Measurements from ENCODE around the gene SESN1.
A peak's percentile ranks its signal among the peaks of the same experiment; 100 is the strongest.
"Not testable (repeated sequence)": the region's sequence is repeated elsewhere in the genome, so short reads cannot be mapped to it uniquely, and the experiment has no call there.

Gene SESN1

GRCh38 chr6:109095036-109095834, 589 bp upstream of the SESN1 start, which contains the start of gene CEP57L1:
Gene CEP57L1, plus strand, starts transcription at chr6:109095507. Its CDS starts 49,715 bp downstream, at chr6:109145222.
- DNase-seq (ENCODE audit: low read depth in 2 of 2): peak; percentile 87 to 89

- DNase-seq (ENCODE audit: low read depth in 2 of 2): no peak
These were observed 772 bp downstream of the SESN1 start for GRCh38 chr6:109093732-109094415.

GRCh38 chr6:109092074-109092473, 2.6 kb downstream of the SESN1 start:
- no peak for DNase-seq (ENCODE audit: low read depth in 2 of 2)

GRCh38 chr6:109091314-109092024, 3.2 kb downstream of the SESN1 start:
- no peak for DNase-seq (ENCODE audit: low read depth in 2 of 2)

GRCh38 chr6:109088995-109089394, 5.7 kb downstream of the SESN1 start:
- no peak for DNase-seq (ENCODE audit: low read depth in 2 of 2)

- DNase-seq (ENCODE audit: low read depth in 2 of 2): no peak
These were observed 6.9 kb downstream of the SESN1 start for GRCh38 chr6:109087661-109088264.

- DNase-seq (ENCODE audit: low read depth in 2 of 2): not testable (repeated sequence)
These were observed 10.5 kb downstream of the SESN1 start for GRCh38 chr6:109084146-109084545.

- no peak for DNase-seq (ENCODE audit: low read depth in 2 of 2)
These were observed 11.0 kb downstream of the SESN1 start for GRCh38 chr6:109083657-109084056.

GRCh38 chr6:109082188-109082577, 12.5 kb downstream of the SESN1 start:
- no peak for DNase-seq (ENCODE audit: low read depth in 2 of 2)

GRCh38 chr6:109081516-109082187, 13.0 kb downstream of the SESN1 start:
- DNase-seq (ENCODE audit: low read depth in 2 of 2): no peak

- DNase-seq (ENCODE audit: low read depth in 2 of 2): no peak
These were observed 13.6 kb downstream of the SESN1 start for GRCh38 chr6:109081026-109081425.

GRCh38 chr6:109079981-109080380, 14.7 kb downstream of the SESN1 start:
- DNase-seq (ENCODE audit: low read depth in 2 of 2): no peak

- no peak for DNase-seq (ENCODE audit: low read depth in 2 of 2)
These were observed 18.3 kb downstream of the SESN1 start for GRCh38 chr6:109076377-109076776.

GRCh38 chr6:109075934-109076333, 18.7 kb downstream of the SESN1 start:
- no peak for DNase-seq (ENCODE audit: low read depth in 2 of 2)

- DNase-seq (ENCODE audit: low read depth in 2 of 2): no peak
These were observed 20.6 kb downstream of the SESN1 start for GRCh38 chr6:109074133-109074415.

- DNase-seq (ENCODE audit: low read depth in 2 of 2): no peak
These were observed 21.1 kb downstream of the SESN1 start for GRCh38 chr6:109073344-109074132.

- DNase-seq (ENCODE audit: low read depth in 2 of 2): no peak
These were observed 23.3 kb downstream of the SESN1 start for GRCh38 chr6:109071125-109071917.

GRCh38 chr6:109069746-109070145, 24.9 kb downstream of the SESN1 start:
- no peak for DNase-seq (ENCODE audit: low read depth in 2 of 2)

- DNase-seq (ENCODE audit: low read depth in 2 of 2): no peak
These were observed 31.8 kb downstream of the SESN1 start for GRCh38 chr6:109062767-109063352.

- no peak for DNase-seq (ENCODE audit: low read depth in 2 of 2)
These were observed 32.4 kb downstream of the SESN1 start for GRCh38 chr6:109062216-109062615.
